WI38 (cell line): ENCODE data around the gene FCER1G.

Experiments used
- H3K4me3 ChIP-seq: 2 replicates; pipeline ENCODE4 v1.5.1; 2011; ENCODE audit warnings: low read depth, mild to moderate bottlenecking, control low read depth, low read length
- TF ChIP-seq, protein P1 (sequence below): IDR thresholded peaks from 2 replicates; pipeline ENCODE4 v1.5.1; 2012; ENCODE audit warnings: low read depth, mild to moderate bottlenecking, control low read depth, low read length

FCER1G gene

GRCh38 chr1:161207173-161207572 lies 7.9 kb upstream of the FCER1G start:
- no peak overlapping the region for H3K4me3 ChIP-seq

DNA sequence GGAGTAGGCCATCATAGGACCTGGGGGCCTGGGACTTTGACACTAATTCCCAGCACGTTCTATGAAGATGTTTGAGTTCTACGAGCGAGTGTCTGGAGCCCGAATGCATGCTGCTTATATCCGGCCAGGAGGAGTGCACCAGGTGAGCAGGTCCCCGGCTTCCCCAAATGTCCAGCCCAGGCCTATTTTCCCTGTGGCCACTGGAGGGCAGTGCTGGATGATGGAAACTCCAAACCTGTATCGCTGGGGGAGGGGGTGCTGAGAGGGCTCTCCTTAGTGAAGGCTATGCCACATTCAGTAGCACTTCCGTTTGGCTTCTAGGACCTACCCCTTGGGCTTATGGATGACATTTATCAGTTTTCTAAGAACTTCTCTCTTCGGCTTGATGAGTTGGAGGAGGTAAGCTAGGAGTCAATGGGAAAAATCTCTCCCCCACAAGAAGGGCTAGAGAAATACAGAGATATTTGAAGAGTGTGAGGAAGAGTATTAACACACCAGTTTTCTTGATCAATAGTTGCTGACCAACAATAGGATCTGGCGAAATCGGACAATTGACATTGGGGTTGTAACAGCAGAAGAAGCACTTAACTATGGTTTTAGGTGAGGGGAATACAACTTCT lies 5.2 kb upstream of the FCER1G start:
- H3K4me3 ChIP-seq: no peak overlapping the region
- TF ChIP-seq, protein P1, sequence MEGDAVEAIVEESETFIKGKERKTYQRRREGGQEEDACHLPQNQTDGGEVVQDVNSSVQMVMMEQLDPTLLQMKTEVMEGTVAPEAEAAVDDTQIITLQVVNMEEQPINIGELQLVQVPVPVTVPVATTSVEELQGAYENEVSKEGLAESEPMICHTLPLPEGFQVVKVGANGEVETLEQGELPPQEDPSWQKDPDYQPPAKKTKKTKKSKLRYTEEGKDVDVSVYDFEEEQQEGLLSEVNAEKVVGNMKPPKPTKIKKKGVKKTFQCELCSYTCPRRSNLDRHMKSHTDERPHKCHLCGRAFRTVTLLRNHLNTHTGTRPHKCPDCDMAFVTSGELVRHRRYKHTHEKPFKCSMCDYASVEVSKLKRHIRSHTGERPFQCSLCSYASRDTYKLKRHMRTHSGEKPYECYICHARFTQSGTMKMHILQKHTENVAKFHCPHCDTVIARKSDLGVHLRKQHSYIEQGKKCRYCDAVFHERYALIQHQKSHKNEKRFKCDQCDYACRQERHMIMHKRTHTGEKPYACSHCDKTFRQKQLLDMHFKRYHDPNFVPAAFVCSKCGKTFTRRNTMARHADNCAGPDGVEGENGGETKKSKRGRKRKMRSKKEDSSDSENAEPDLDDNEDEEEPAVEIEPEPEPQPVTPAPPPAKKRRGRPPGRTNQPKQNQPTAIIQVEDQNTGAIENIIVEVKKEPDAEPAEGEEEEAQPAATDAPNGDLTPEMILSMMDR: peak; percentile 95

More at GRCh38 chr1:161207173-161207572, 7.9 kb upstream of the FCER1G start:
- TF ChIP-seq, protein P1: no peak

GRCh38 chr1:161214369-161214768 lies 726 bp upstream of the FCER1G start:
- TF ChIP-seq, protein P1: no peak
- no peak overlapping the region for H3K4me3 ChIP-seq

GRCh38 chr1:161216945-161217712 lies 2.0 kb downstream of the FCER1G start:
- no peak overlapping the region for H3K4me3 ChIP-seq
- TF ChIP-seq, protein P1: no peak

GRCh38 chr1:161217831-161218230 lies 2.7 kb downstream of the FCER1G start:
- TF ChIP-seq, protein P1: no peak
- no peak overlapping the region for H3K4me3 ChIP-seq

DNA sequence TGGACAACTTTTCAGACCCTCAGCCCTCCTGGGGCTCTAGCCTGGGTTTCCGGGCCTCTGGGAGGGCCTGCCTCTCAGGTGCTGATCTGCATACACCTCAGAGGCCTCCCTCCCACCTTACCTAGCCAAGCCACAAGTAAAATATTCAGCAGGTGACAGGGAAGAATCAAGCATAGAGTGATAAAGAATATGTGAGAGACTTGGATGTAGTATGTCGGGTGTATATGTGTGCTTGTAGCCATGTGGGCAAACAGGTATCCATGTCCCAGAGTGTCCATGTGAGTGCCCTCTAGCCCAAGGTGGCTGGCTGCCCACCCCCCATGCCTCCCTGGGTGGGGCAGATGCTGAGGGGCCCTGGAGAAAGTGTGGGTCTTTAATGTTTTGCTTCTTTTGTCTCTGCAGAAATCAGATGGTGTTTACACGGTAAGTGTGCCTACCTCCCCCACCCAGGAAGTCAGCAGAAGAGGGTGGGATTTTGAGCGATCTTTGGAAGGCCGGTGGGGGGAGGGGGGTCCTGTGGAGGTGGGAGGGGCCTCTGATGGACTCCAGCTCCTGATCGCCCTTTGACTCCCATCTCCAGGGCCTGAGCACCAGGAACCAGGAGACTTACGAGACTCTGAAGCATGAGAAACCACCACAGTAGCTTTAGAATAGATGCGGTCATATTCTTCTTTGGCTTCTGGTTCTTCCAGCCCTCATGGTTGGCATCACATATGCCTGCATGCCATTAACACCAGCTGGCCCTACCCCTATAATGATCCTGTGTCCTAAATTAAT lies 3.4 kb downstream of the FCER1G start:
- no peak overlapping the region for H3K4me3 ChIP-seq

More for the DNA sequence above, 3.4 kb downstream of the FCER1G start:
- TF ChIP-seq, protein P1: no peak
